ENCODE measurements around the gene CKLF.

CKLF gene

DNA sequence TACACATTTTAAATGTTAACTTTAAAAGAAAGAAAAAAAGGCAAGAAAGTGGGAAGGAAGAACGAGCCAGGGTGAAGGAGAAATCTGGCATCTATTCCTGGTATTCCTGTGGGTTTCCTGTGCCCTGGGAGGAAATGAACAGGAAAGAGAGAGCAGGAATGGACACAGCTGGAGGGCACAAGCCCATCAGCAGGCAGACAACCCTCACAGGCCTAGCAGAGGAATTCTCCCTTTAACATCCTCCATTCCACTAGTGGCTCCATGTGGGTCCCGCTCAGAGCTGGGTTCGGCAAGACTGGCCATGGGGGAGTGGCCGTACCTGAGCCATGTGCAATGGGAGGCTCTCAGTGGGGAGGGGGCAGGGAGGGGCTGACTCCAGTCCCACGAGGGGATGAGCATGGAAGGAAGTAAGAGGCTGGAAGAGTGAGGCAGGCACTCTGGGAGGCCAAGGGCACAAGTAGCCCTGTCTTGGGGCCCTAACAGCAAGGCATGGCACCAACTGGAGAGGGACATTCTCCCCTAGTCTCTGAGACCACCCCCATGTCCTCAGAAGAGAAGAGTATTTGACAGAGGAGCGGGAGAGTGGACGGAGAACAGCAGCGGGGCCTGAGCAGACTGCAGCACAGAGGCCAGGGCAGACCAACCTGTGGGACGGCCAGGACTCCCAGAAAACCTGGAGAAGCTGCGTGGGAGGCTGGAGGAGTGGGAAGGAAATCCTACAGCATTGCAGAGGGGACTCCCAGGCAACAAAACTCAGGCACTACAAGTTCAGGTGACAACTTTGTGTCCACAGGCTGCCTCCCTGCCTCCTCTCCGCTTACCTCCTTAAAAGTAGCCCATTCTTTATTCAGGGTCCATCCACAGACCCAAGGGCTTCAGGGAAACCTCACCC is 32.6 kb upstream of the CKLF start:
- WGBS (ENCODE audit: insufficient coverage, insufficient read length): no CpG with 5 or more reads among the region's 11 CpGs
- Histone ChIP-seq H3K9me3 (ENCODE audit: control insufficient read depth, insufficient read depth, low read length) (no peaks in the 10 kb centered on the region), H3K36me3 (ENCODE audit: control insufficient read depth, insufficient read depth, low read length) (no peaks in the 10 kb centered on the region), H3K4me1 (ENCODE audit: control insufficient read depth, insufficient read depth, low read length) (peaks cover 2% of the 10 kb centered on the region), H3K27ac (ENCODE audit: low read length) (no peak overlapping the region), H3K4me3 (ENCODE audit: low read length) (no peak overlapping the region), H3K27me3 (ENCODE audit: control insufficient read depth, insufficient read depth, low read length) (no peaks in the 10 kb centered on the region)
- no peak for DNase-seq (ENCODE audit: low read depth, low spot score)

DNA sequence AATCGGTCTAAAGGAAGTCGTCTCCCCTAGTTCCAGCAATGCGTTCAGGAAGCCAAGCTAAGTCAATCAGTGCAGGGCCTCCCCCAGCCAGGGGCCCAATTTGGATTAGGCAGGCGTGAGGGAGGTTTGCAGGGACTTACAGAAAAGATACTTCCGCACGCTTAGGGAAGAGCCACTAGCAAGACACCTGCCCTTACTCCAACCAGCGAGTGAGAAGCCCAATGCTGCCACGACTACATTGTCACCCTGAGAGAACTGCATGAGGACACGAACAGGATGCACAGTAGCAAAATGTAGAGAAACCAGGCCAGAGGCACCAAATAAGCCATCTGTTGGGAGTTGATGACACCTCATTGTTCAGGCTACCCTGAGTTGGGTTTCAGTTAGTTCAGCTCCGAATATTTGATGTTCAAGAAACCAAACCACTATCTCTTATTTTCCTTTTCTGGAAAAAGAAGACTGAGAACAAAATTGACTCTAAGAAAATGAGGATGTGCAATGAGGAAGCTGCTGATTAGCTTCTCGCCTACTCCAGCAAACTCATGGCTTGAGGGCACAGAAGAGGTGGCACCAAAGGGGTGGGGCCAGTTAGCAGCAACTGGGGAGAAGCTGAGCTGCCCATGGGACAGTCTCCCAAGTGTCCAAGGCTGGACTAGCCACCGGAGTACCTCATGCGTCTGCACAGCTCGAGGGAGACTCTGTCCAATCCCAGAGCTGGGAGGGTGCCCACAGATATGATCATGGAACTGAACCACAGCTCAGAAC is 31.8 kb upstream of the CKLF start:
- no peak for DNase-seq (ENCODE audit: low read depth, low spot score)
- Histone ChIP-seq H3K27me3 (ENCODE audit: control insufficient read depth, insufficient read depth, low read length) (no peaks in the 10 kb centered on the region), H3K36me3 (ENCODE audit: control insufficient read depth, insufficient read depth, low read length) (no peaks in the 10 kb centered on the region), H3K27ac (ENCODE audit: low read length) (no peak overlapping the region), H3K9me3 (ENCODE audit: control insufficient read depth, insufficient read depth, low read length) (no peaks in the 10 kb centered on the region), H3K4me1 (ENCODE audit: control insufficient read depth, insufficient read depth, low read length) (peaks cover under 1% of the 10 kb centered on the region), H3K4me3 (ENCODE audit: low read length) (no peak overlapping the region)
- WGBS (ENCODE audit: insufficient coverage, insufficient read length): no CpG with 5 or more reads among the region's 14 CpGs

DNA sequence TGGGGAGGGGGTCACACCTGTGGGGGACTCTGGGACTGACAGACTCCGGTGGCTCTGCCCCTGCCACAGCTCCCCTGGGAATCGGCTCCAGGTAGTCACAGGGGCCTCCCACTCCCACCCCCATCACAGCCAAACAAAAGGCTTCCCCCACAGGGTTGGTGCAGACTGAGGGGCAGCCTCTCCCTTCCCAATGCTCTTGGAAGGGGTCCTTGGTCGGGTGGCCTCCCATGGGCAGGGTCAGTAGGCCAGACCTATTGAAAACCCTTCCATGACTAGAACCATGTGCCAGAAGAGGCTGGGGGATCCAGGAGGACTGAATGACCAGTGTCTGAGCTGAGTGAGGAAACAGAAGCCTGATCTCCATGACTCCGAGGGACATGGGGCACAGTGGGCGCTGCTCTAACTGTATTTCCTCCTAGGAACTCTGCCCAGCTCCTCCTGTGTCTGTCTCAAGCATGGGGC is 31.1 kb upstream of the CKLF start:
- H3K36me3 ChIP-seq (ENCODE audit: control insufficient read depth, insufficient read depth, low read length): no peaks in the 10 kb centered on the region
- no CpG with 5 or more reads among the region's 5 CpGs for WGBS (ENCODE audit: insufficient coverage, insufficient read length)
- no peaks in the 10 kb centered on the region for H3K27me3 ChIP-seq (ENCODE audit: control insufficient read depth, insufficient read depth, low read length)
- H3K9me3 ChIP-seq (ENCODE audit: control insufficient read depth, insufficient read depth, low read length): no peaks in the 10 kb centered on the region
- DNase-seq (ENCODE audit: low read depth, low spot score): no peak
- H3K4me3 ChIP-seq (ENCODE audit: low read length): no peak overlapping the region
- no peak overlapping the region for H3K27ac ChIP-seq (ENCODE audit: low read length)
- H3K4me1 ChIP-seq (ENCODE audit: control insufficient read depth, insufficient read depth, low read length): no peaks in the 10 kb centered on the region; the same call in 1 of the 2 replicates

GRCh38 chr16:66521951-66522771 is 30.2 kb upstream of the CKLF start:
- Histone ChIP-seq H3K27me3 (ENCODE audit: control insufficient read depth, insufficient read depth, low read length) (no peaks in the 10 kb centered on the region), H3K4me1 (ENCODE audit: control insufficient read depth, insufficient read depth, low read length) (no peaks in the 10 kb centered on the region; the same call in 1 of the 2 replicates), H3K27ac (ENCODE audit: low read length) (no peak overlapping the region), H3K4me3 (ENCODE audit: low read length) (no peak overlapping the region), H3K36me3 (ENCODE audit: control insufficient read depth, insufficient read depth, low read length) (no peaks in the 10 kb centered on the region), H3K9me3 (ENCODE audit: control insufficient read depth, insufficient read depth, low read length) (no peaks in the 10 kb centered on the region)
- DNase-seq (ENCODE audit: low read depth, low spot score): no peak
- no CpG with 5 or more reads among the region's 17 CpGs for WGBS (ENCODE audit: insufficient coverage, insufficient read length)

DNA sequence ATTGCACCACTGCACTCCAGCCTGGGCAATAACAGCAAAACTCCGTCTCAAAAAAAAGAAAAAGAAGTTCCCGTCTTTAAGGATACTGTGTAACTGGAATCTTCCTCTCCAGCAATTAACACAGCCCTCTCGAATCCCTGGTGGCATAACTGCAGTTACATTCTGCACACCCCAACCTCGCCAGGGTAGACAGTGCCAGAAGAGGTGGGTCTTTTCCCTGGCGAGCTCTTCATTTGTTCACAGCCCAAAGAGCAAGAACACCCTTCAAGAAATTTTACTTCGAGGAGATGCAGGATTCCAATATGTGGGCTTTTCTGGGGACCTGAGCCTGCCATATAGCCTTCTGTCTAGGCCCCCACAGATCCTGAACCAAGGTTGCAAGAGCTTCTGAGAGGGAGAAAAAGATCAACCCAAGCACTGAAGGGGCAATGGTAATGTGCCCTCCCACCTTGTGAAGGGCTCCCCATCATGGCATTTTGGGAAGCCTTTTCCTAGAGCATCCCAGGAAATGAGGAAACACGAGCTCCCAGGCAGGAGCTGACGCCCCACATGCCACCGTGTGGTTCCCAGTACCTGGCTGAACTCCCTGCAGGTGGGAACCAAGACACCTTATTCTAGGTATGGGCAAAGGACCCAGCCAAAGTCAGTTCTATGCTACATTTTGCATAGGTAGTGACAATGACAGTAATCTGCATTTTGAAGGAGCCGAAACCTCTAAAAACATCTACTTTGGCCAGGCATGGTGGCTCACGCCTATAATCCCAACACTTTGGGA is 29.4 kb upstream of the CKLF start:
- no peaks in the 10 kb centered on the region for H3K27me3 ChIP-seq (ENCODE audit: control insufficient read depth, insufficient read depth, low read length)
- DNase-seq (ENCODE audit: low read depth, low spot score): no peak
- WGBS (ENCODE audit: insufficient coverage, insufficient read length): no CpG with 5 or more reads among the region's 11 CpGs
- no peaks in the 10 kb centered on the region for H3K9me3 ChIP-seq (ENCODE audit: control insufficient read depth, insufficient read depth, low read length)
- H3K4me1 ChIP-seq (ENCODE audit: control insufficient read depth, insufficient read depth, low read length): no peaks in the 10 kb centered on the region; the same call in 1 of the 2 replicates
- no peak overlapping the region for H3K4me3 ChIP-seq (ENCODE audit: low read length)
- H3K27ac ChIP-seq (ENCODE audit: low read length): no peak overlapping the region
- H3K36me3 ChIP-seq (ENCODE audit: control insufficient read depth, insufficient read depth, low read length): no peaks in the 10 kb centered on the region

DNA sequence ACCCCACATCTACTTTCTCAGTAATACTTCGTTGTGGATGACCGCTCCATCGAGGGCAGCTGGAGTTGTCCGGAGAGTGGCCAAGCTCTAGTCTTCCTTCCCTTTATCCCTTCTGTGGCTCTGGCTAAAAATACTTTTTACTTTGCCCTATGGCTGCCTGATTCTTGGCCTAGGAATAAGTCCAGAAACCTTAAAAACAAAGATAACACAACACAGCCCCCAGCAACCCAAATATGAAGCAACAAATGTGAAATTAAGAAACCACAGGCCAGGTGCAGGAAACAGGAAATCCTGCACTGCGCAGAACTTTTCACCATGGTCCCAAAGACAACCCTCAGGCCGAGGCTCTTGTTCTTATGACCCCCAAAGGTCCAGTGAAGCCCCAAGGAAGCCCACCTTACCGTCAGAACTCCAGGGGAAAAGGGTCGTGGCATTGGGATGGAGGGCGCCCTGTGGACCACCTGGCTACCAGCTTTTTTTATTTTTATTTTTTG is 28.5 kb upstream of the CKLF start:
- Histone ChIP-seq H3K9me3 (ENCODE audit: control insufficient read depth, insufficient read depth, low read length) (no peaks in the 10 kb centered on the region), H3K27ac (ENCODE audit: low read length) (no peak overlapping the region), H3K4me1 (ENCODE audit: control insufficient read depth, insufficient read depth, low read length) (no peaks in the 10 kb centered on the region; the same call in 1 of the 2 replicates), H3K4me3 (ENCODE audit: low read length) (no peak overlapping the region), H3K36me3 (ENCODE audit: control insufficient read depth, insufficient read depth, low read length) (no peaks in the 10 kb centered on the region), H3K27me3 (ENCODE audit: control insufficient read depth, insufficient read depth, low read length) (no peaks in the 10 kb centered on the region)
- no peak for DNase-seq (ENCODE audit: low read depth, low spot score)
- no CpG with 5 or more reads among the region's 9 CpGs for WGBS (ENCODE audit: insufficient coverage, insufficient read length)

GRCh38 chr16:66524601-66525164 is 27.7 kb upstream of the CKLF start:
- H3K27me3 ChIP-seq (ENCODE audit: control insufficient read depth, insufficient read depth, low read length): no peaks in the 10 kb centered on the region
- H3K4me3 ChIP-seq (ENCODE audit: low read length): no peak overlapping the region
- H3K36me3 ChIP-seq (ENCODE audit: control insufficient read depth, insufficient read depth, low read length): no peaks in the 10 kb centered on the region
- H3K9me3 ChIP-seq (ENCODE audit: control insufficient read depth, insufficient read depth, low read length): no peaks in the 10 kb centered on the region
- H3K27ac ChIP-seq (ENCODE audit: low read length): no peak overlapping the region
- no CpG with 5 or more reads among the region's 6 CpGs for WGBS (ENCODE audit: insufficient coverage, insufficient read length)
- no peak for DNase-seq (ENCODE audit: low read depth, low spot score)
- no peaks in the 10 kb centered on the region; the same call in 1 of the 2 replicates for H3K4me1 ChIP-seq (ENCODE audit: control insufficient read depth, insufficient read depth, low read length)

DNA sequence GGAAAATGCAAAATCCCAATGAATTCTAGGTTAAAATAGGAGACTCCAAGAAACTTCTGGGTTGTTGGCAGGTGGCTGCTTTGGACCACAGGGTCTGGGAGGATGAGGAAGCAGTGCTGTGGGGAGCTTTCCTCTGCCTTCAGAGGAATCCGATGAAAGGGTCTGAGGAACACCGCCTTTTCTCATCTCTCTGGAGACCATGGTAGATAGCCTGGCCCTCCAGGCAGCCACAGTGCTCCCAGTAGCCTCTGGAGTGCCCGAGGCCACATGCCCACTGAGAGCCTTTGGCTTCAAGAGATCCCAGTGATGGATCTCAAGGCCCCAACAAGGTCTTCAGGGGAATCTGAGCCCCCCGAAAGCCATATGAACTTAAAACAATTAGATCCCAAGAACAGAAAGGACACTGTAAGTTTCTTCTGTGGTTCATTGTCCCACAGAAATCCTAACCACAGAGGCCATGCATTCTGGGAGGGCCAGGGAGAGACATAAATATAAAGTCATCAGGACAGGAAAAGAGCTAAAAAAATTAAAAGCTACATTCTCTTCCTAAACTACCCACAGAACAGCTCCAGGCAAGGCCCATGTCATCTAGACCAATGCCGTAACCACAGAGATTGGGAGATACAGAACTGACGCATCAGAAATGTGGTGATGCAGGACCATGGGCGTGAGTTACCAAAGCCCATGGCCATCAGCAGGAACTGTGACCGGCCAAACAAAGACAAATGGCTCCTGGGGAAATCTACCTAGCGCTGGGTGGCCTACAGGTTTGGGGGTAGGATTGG is 26.8 kb upstream of the CKLF start:
- H3K4me3 ChIP-seq (ENCODE audit: low read length): no peak overlapping the region
- H3K27ac ChIP-seq (ENCODE audit: low read length): no peak overlapping the region
- H3K4me1 ChIP-seq (ENCODE audit: control insufficient read depth, insufficient read depth, low read length): no peaks in the 10 kb centered on the region
- no peaks in the 10 kb centered on the region for H3K9me3 ChIP-seq (ENCODE audit: control insufficient read depth, insufficient read depth, low read length)
- no CpG with 5 or more reads among the region's 9 CpGs for WGBS (ENCODE audit: insufficient coverage, insufficient read length)
- H3K27me3 ChIP-seq (ENCODE audit: control insufficient read depth, insufficient read depth, low read length): no peaks in the 10 kb centered on the region
- no peak for DNase-seq (ENCODE audit: low read depth, low spot score)
- no peaks in the 10 kb centered on the region for H3K36me3 ChIP-seq (ENCODE audit: control insufficient read depth, insufficient read depth, low read length)

DNA sequence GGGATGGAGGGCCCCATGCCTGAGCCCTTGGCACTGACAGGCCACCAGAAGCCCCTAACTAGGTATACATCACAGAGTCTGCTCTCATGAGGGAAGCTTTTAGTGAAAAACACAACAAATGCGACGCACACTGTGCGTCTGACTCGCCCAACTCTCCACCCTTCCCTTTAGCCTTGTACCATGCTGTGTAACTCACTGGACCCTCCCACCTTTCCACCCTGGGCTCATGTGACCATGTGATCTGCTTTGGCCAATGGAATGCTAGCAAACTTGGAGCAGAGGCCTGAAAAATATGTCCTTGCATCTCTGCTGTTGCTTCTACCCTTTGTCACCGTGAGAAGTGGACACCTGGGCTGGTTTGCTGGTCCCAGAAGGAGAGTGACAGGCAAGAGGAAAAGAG is 24.1 kb upstream of the CKLF start:
- WGBS (ENCODE audit: insufficient coverage, insufficient read length): no CpG with 5 or more reads among the region's 5 CpGs
- DNase-seq (ENCODE audit: low read depth, low spot score): no peak
- H3K9me3 ChIP-seq (ENCODE audit: control insufficient read depth, insufficient read depth, low read length): no peaks in the 10 kb centered on the region
- no peaks in the 10 kb centered on the region for H3K36me3 ChIP-seq (ENCODE audit: control insufficient read depth, insufficient read depth, low read length)
- no peaks in the 10 kb centered on the region for H3K4me1 ChIP-seq (ENCODE audit: control insufficient read depth, insufficient read depth, low read length)
- no peaks in the 10 kb centered on the region for H3K27me3 ChIP-seq (ENCODE audit: control insufficient read depth, insufficient read depth, low read length)
- no peak overlapping the region for H3K4me3 ChIP-seq (ENCODE audit: low read length)
- no peak overlapping the region for H3K27ac ChIP-seq (ENCODE audit: low read length)
